MM.1S (cell line): ENCODE data around the gene DLGAP1.

Experiments used
- DNase-seq: peaks from one replicate; pipeline ENCODE4 v3.0.0-alpha.2; 2015
- H2AFZ ChIP-seq: fragments of 300-600 bp; sonication (generic); 2 replicates; pipeline ENCODE4 v1.6.0; 2016; ENCODE audit warnings: antibody characterized with exemption, low read length
- H3F3A ChIP-seq: fragments of 300-600 bp; sonication (generic); 2 replicates; pipeline ENCODE4 v1.6.1; 2016; ENCODE audit warnings: mild to moderate bottlenecking, antibody characterized with exemption, low read length, moderate library complexity, mixed read lengths; ENCODE audit not compliant: insufficient read depth
- H3K27ac ChIP-seq: fragments of 300-600 bp; sonication (generic); 2 replicates; pipeline ENCODE4 v1.5.1; 2016; ENCODE audit warnings: mild to moderate bottlenecking, low read length
- H3K27me3 ChIP-seq: fragments of 300-600 bp; sonication (generic); replicated peaks from 2 replicates; pipeline ENCODE4 v1.6.0; 2016; ENCODE audit warnings: low read length; ENCODE audit not compliant: insufficient read depth
- H3K36me3 ChIP-seq: fragments of 300-600 bp; sonication (generic); replicated peaks from 2 replicates; pipeline ENCODE4 v1.6.1; 2016; ENCODE audit warnings: mild to moderate bottlenecking, low read length, mixed read lengths; ENCODE audit not compliant: insufficient read depth
- H3K4me1 ChIP-seq: fragments of 300-600 bp; sonication (generic); 2 replicates; pipeline ENCODE4 v1.6.1; 2016; ENCODE audit warnings: low read length, mixed read lengths
- H3K4me2 ChIP-seq: fragments of 300-600 bp; sonication (generic); 2 replicates; pipeline ENCODE4 v1.6.0; 2016; ENCODE audit warnings: low read depth, low read length
- H3K4me3 ChIP-seq: fragments of 300-600 bp; sonication (generic); 2 replicates; pipeline ENCODE4 v1.5.1; 2016; ENCODE audit warnings: low read length, mixed read lengths
- H3K79me2 ChIP-seq: fragments of 300-600 bp; sonication (generic); 2 replicates; pipeline ENCODE4 v1.6.1; 2016; ENCODE audit warnings: mixed run types, low read length, mixed read lengths
- H3K9ac ChIP-seq: fragments of 300-600 bp; sonication (generic); 2 replicates; pipeline ENCODE4 v1.6.1; 2016; ENCODE audit warnings: low read length, mixed read lengths
- H3K9me2 ChIP-seq: fragments of 300-600 bp; sonication (generic); replicated peaks from 2 replicates; pipeline ENCODE4 v1.6.1; 2016; ENCODE audit warnings: mild to moderate bottlenecking, low read length, mixed read lengths; ENCODE audit not compliant: insufficient read depth
- H3K9me3 ChIP-seq: fragments of 300-600 bp; sonication (generic); replicated peaks from 2 replicates; pipeline ENCODE4 v1.6.1; 2016; ENCODE audit warnings: mild to moderate bottlenecking, low read length, mixed read lengths; ENCODE audit not compliant: insufficient read depth
- H4K20me1 ChIP-seq: fragments of 300-600 bp; sonication (generic); 2 replicates; pipeline ENCODE4 v1.6.1; 2016; ENCODE audit warnings: mild to moderate bottlenecking, low read length, moderate library complexity, mixed read lengths; ENCODE audit not compliant: insufficient read depth
- CTCF ChIP-seq: fragments of 300-600 bp; sonication (generic); IDR thresholded peaks from 2 replicates; pipeline ENCODE4 v1.5.1; 2016; ENCODE audit warnings: antibody characterized with exemption, low read length, mixed read lengths
- EZH2 ChIP-seq: fragments of 300-600 bp; sonication (generic); optimal IDR thresholded peaks from 2 replicates; pipeline ENCODE3; 2017; ENCODE audit warnings: low read depth, mild to moderate bottlenecking, antibody characterized with exemption, low read length, mixed read lengths
- EZH2phosphoT487 ChIP-seq: fragments of 300-600 bp; sonication (generic); IDR thresholded peaks from 2 replicates; pipeline ENCODE4 v1.6.1; 2018; ENCODE audit warnings: antibody characterized with exemption, low read length

The DLGAP1 gene

GRCh38 chr18:4416976-4417375 lies 38.1 kb downstream of the DLGAP1 start:
- no peaks in the 10 kb centered on the region for H3K27me3 ChIP-seq
- H3K79me2 ChIP-seq = no peaks in the 10 kb centered on the region
- H3F3A ChIP-seq = no peaks in the 10 kb centered on the region
- H3K9me3 ChIP-seq = no peaks in the 10 kb centered on the region
- no peak for DNase-seq
- no peak overlapping the region for H3K4me3 ChIP-seq
- no peak overlapping the region for H3K27ac ChIP-seq
- no peaks in the 10 kb centered on the region for H3K4me1 ChIP-seq
- no peaks in the 10 kb centered on the region for H3K36me3 ChIP-seq
- no peak overlapping the region for H3K4me2 ChIP-seq
- no peak for TF ChIP-seq EZH2
- TF ChIP-seq EZH2phosphoT487 = no peak
- TF ChIP-seq CTCF = no peak
- H3K9ac ChIP-seq = no peak overlapping the region
- H4K20me1 ChIP-seq = no peaks in the 10 kb centered on the region
- H3K9me2 ChIP-seq = no peaks in the 10 kb centered on the region
- H2AFZ ChIP-seq = no peak overlapping the region

- no peak for TF ChIP-seq CTCF
- no peak for TF ChIP-seq EZH2
- no peak for TF ChIP-seq EZH2phosphoT487
- DNase-seq = no peak
- no peaks in the 10 kb centered on the region for H3K36me3 ChIP-seq
- H3F3A ChIP-seq = no peaks in the 10 kb centered on the region
- no peak overlapping the region for H3K4me2 ChIP-seq
- no peaks in the 10 kb centered on the region for H3K9me3 ChIP-seq
- no peaks in the 10 kb centered on the region for H4K20me1 ChIP-seq
- no peaks in the 10 kb centered on the region for H3K9me2 ChIP-seq
- H3K9ac ChIP-seq = no peak overlapping the region
- H3K27me3 ChIP-seq = no peaks in the 10 kb centered on the region
- no peak overlapping the region for H2AFZ ChIP-seq
- H3K79me2 ChIP-seq = no peaks in the 10 kb centered on the region
- H3K4me3 ChIP-seq = no peak overlapping the region
- no peaks in the 10 kb centered on the region for H3K4me1 ChIP-seq
- no peak overlapping the region for H3K27ac ChIP-seq
These were observed 42.8 kb downstream of the DLGAP1 start for GRCh38 chr18:4412286-4412685.

GRCh38 chr18:4406856-4407255 lies 48.3 kb downstream of the DLGAP1 start:
- H4K20me1 ChIP-seq = no peaks in the 10 kb centered on the region
- no peaks in the 10 kb centered on the region for H3K4me1 ChIP-seq
- no peak overlapping the region for H3K4me2 ChIP-seq
- H3K36me3 ChIP-seq = no peaks in the 10 kb centered on the region
- H3K9me3 ChIP-seq = no peaks in the 10 kb centered on the region
- H3K27ac ChIP-seq = no peak overlapping the region
- no peak overlapping the region for H2AFZ ChIP-seq
- H3K79me2 ChIP-seq = no peaks in the 10 kb centered on the region
- H3K4me3 ChIP-seq = no peak overlapping the region
- H3K9me2 ChIP-seq = no peaks in the 10 kb centered on the region
- no peak overlapping the region for H3K9ac ChIP-seq
- no peaks in the 10 kb centered on the region for H3K27me3 ChIP-seq
- TF ChIP-seq CTCF (no peak), EZH2 (no peak), EZH2phosphoT487 (no peak)
- no peak for DNase-seq
- H3F3A ChIP-seq = no peaks in the 10 kb centered on the region
